H9 (cell line): ENCODE measurements around the gene EVL. TPM values are rescaled to one million over a fixed set of nuclear protein-coding genes. Genes with fewer than 3 reads are reported as not detected.
A peak's percentile ranks its signal among the peaks of the same experiment; 100 is the strongest.

Experiments used
- DNase-seq: peaks from one replicate; pipeline ENCODE4 v3.0.0-alpha.2; 2017
- H2AFZ ChIP-seq: one replicate; pipeline ENCODE4 v1.6.1; 2013; ENCODE audit warnings: mild to moderate bottlenecking, low read length, control low read depth, moderate library complexity
- H2AK5ac ChIP-seq: 2 replicates; pipeline ENCODE4 v1.6.1; 2013; ENCODE audit warnings: low read length, control low read depth, mixed read lengths; ENCODE audit not compliant: insufficient read length
- H2BK120ac ChIP-seq: one replicate; pipeline ENCODE4 v1.6.1; 2013; ENCODE audit warnings: low read depth, mild to moderate bottlenecking, low read length, control low read depth, inconsistent platforms; ENCODE audit not compliant: poor library complexity, severe bottlenecking
- H2BK12ac ChIP-seq: 2 replicates; pipeline ENCODE4 v1.6.1; 2013; ENCODE audit warnings: low read length, control low read depth, mixed read lengths, low read depth; ENCODE audit not compliant: insufficient read length
- H2BK15ac ChIP-seq: 2 replicates; pipeline ENCODE4 v1.6.1; 2013; ENCODE audit warnings: low read depth, low read length, control low read depth
- H2BK20ac ChIP-seq: one replicate; pipeline ENCODE4 v1.6.1; 2013; ENCODE audit warnings: low read depth, mild to moderate bottlenecking, low read length, control low read depth, inconsistent platforms; ENCODE audit not compliant: poor library complexity, severe bottlenecking
- H2BK5ac ChIP-seq: 2 replicates; pipeline ENCODE4 v1.6.1; 2013; ENCODE audit warnings: low read length, control low read depth, mixed read lengths; ENCODE audit not compliant: insufficient read length
- H3K14ac ChIP-seq: 2 replicates; pipeline ENCODE4 v1.6.1; 2013; ENCODE audit warnings: low read length, control low read depth; ENCODE audit not compliant: insufficient read depth
- H3K18ac ChIP-seq: 2 replicates; pipeline ENCODE4 v1.6.1; 2013; ENCODE audit warnings: low read depth, mild to moderate bottlenecking, mixed read lengths, low read length, control low read depth; ENCODE audit not compliant: insufficient read length
- H3K23ac ChIP-seq: 2 replicates; pipeline ENCODE4 v1.6.1; 2013; ENCODE audit warnings: low read length, control low read depth, mixed read lengths, low read depth; ENCODE audit not compliant: insufficient read length
- H3K23me2 ChIP-seq: 2 replicates; pipeline ENCODE4 v1.6.1; 2013; ENCODE audit warnings: low read depth, mild to moderate bottlenecking, mixed read lengths, low read length, control low read depth; ENCODE audit not compliant: insufficient read length, poor library complexity, severe bottlenecking
- H3K27ac ChIP-seq: 2 replicates; pipeline ENCODE4 v1.5.1; 2013; ENCODE audit warnings: low read length, control low read depth, mixed read lengths, low read depth; ENCODE audit not compliant: insufficient read length
- H3K27me3 ChIP-seq: 2 replicates; pipeline ENCODE4 v1.6.1; 2013; ENCODE audit warnings: low read length, control low read depth, inconsistent platforms; ENCODE audit not compliant: insufficient read depth
- H3K4ac ChIP-seq: 2 replicates; pipeline ENCODE4 v1.6.1; 2013; ENCODE audit warnings: low read depth, mild to moderate bottlenecking, control low read depth, inconsistent platforms, low read length, moderate library complexity
- H3K4me1 ChIP-seq: 2 replicates; pipeline ENCODE4 v1.6.1; 2013; ENCODE audit warnings: low read length, control low read depth, inconsistent platforms; ENCODE audit not compliant: insufficient read depth
- H3K4me2 ChIP-seq: 2 replicates; pipeline ENCODE4 v1.6.1; 2013; ENCODE audit warnings: low read length, control low read depth, mixed read lengths; ENCODE audit not compliant: insufficient read length, insufficient read depth
- H3K56ac ChIP-seq: 2 replicates; pipeline ENCODE4 v1.6.1; 2013; ENCODE audit warnings: low read depth, mild to moderate bottlenecking, mixed read lengths, low read length, control low read depth; ENCODE audit not compliant: insufficient read length
- H3K79me1 ChIP-seq: 2 replicates; pipeline ENCODE4 v1.6.1; 2013; ENCODE audit warnings: low read depth, mild to moderate bottlenecking, moderate library complexity, low read length, control low read depth, inconsistent platforms; ENCODE audit not compliant: insufficient read depth, poor library complexity, severe bottlenecking
- H3K79me2 ChIP-seq: 2 replicates; pipeline ENCODE4 v1.6.1; 2013; ENCODE audit warnings: low read length, control low read depth, inconsistent platforms; ENCODE audit not compliant: insufficient read depth
- H3K9ac ChIP-seq: 2 replicates; pipeline ENCODE4 v1.6.1; 2013; ENCODE audit warnings: low read length, control low read depth, mixed read lengths; ENCODE audit not compliant: insufficient read length; ENCODE audit errors: extremely low read depth
- H3K9me3 ChIP-seq: one replicate; pipeline ENCODE4 v1.6.1; 2013; ENCODE audit warnings: low read depth, low read length, inconsistent platforms; ENCODE audit not compliant: control insufficient read depth
- H3T11ph ChIP-seq: one replicate; pipeline ENCODE4 v1.6.1; 2013; ENCODE audit warnings: mild to moderate bottlenecking, low read length, control low read depth, inconsistent platforms
- H4K20me1 ChIP-seq: one replicate; pipeline ENCODE4 v1.6.1; 2013; ENCODE audit not compliant: control insufficient read depth, insufficient read length, insufficient read depth
- H4K5ac ChIP-seq: 2 replicates; pipeline ENCODE4 v1.6.1; 2013; ENCODE audit warnings: low read depth, mild to moderate bottlenecking, mixed read lengths, low read length, control low read depth; ENCODE audit not compliant: insufficient read length
- H4K8ac ChIP-seq: replicated peaks from 2 replicates; pipeline ENCODE4 v1.6.1; 2013; ENCODE audit warnings: low read length, control low read depth, mixed read lengths, low read depth; ENCODE audit not compliant: insufficient read length
- H4K91ac ChIP-seq: 2 replicates; pipeline ENCODE4 v1.6.1; 2013; ENCODE audit warnings: low read depth, mild to moderate bottlenecking, moderate library complexity, mixed read lengths, low read length, control low read depth; ENCODE audit not compliant: insufficient read length
- H3K27ac Mint-ChIP-seq, 3 experiments: 2 replicates in 2 of 3; 3 replicates in 1 of 3; pipeline ENCODE4 v1.8.0; 2020 to 2021; ENCODE audit warnings: mixed read lengths in 3 of 3, mild to moderate bottlenecking in 1 of 3, moderate library complexity in 1 of 3
- H3K27me3 Mint-ChIP-seq: 2 replicates; pipeline ENCODE4 v1.8.0; 2021; ENCODE audit warnings: low read depth, mild to moderate bottlenecking, moderate library complexity, mixed read lengths
- H3K36me3 Mint-ChIP-seq, 3 experiments: 2 replicates in 2 of 3; 3 replicates in 1 of 3; pipeline ENCODE4 v1.8.0; 2020 to 2021; ENCODE audit warnings: low read depth in 3 of 3, mixed read lengths in 3 of 3; ENCODE audit not compliant: insufficient read depth in 1 of 3
- H3K4me1 Mint-ChIP-seq, 2 experiments: 2 replicates each; pipeline ENCODE4 v1.8.0; 2020; ENCODE audit warnings: mixed read lengths in 2 of 2
- H3K4me3 Mint-ChIP-seq, 2 experiments: 2 replicates in 1 of 2; 3 replicates in 1 of 2; pipeline ENCODE4 v1.8.0; 2020 to 2021; ENCODE audit warnings: mild to moderate bottlenecking in 2 of 2, mixed read lengths in 2 of 2, moderate library complexity in 1 of 2
- H3K9me3 Mint-ChIP-seq, 2 experiments: 2 replicates in 1 of 2; 3 replicates in 1 of 2; pipeline ENCODE4 v1.8.0; 2020; ENCODE audit warnings: mild to moderate bottlenecking in 2 of 2, mixed read lengths in 2 of 2, moderate library complexity in 1 of 2
- CTCF ChIP-seq: fragments of 200-600 bp; sonication (generic); conservative IDR thresholded peaks from 3 replicates; pipeline ENCODE4 v1.8.0; 2021; ENCODE audit warnings: antibody characterized with exemption, mild to moderate bottlenecking
- WGBS: extraction: QIAGEN DNeasy Blood & Tissue Kit; methylation state at CpG from one replicate; pipeline ENCODE4 v1.1.7; 2013; ENCODE audit warnings: missing lambda C conversion rate, low lambda C conversion rate, mixed read lengths; ENCODE audit not compliant: insufficient read length; ENCODE audit errors: extremely low coverage; 5-methylcytosine and 5-hydroxymethylcytosine counted together
- total RNA-seq: library from RNA; stranded (reverse); gene quantifications from 2 replicates; pipeline ENCODE4 v1.2.1, GENCODE V29; 2021

Gene EVL
- total RNA-seq, 1 experiment from 2014 or later, result 53.2 TPM

DNA sequence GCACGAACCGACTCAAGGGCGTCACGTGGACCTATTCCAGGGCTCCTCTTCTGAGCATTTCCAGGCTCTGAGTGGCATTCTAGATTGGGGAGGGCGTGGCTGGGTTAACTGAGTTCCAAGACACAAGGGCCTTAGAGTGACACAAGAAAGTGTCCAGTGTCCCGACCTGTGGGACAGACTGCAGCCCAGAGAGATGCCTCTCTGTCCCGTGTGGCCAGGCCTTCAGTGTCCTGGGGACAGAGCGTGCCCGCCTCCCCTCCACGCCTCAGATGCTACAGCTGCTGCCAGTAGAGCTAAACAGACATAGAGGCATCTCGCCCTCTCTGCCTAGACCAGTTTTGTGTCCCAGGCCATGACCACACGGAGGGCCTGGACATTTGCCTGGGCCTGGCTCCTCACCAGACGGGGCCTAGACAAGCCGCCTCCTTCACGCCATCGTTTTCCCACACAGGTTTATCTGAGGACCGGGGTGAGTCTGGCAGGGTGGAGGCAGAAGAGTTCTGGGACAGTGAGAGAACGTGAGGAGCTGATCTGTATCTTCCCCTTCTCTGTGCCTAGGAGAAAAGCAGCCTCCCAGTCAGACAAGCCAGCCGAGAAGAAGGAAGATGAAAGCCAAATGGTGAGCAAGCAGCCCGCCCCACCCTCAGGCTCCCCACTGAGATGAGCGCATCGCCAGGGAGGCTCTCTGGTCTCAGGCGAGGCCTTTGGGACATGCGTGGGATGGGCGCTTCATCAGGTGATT lies 67.1 kb downstream of the EVL start:
- Histone ChIP-seq H3K79me1 (no peaks in the 10 kb centered on the region), H3K79me2 (no peaks in the 10 kb centered on the region), H4K20me1 (no peaks in the 10 kb centered on the region), H3K9me3 (no peaks in the 10 kb centered on the region), H4K91ac (no peak overlapping the region), H4K5ac (no peak overlapping the region), H3K23me2 (no peaks in the 10 kb centered on the region), H3K18ac (no peak overlapping the region), H3K4me2 (no peak overlapping the region), H3K4ac (no peak overlapping the region), H2AFZ (no peak overlapping the region), H2AK5ac (no peak overlapping the region), H3K56ac (no peak overlapping the region), H3T11ph (no peak overlapping the region), H2BK20ac (no peak overlapping the region), H2BK5ac (no peak overlapping the region), H2BK12ac (no peak overlapping the region), H3K27ac (no peak overlapping the region), H3K4me1 (no peaks in the 10 kb centered on the region), H3K9ac (no peak overlapping the region), H3K27me3 (no peaks in the 10 kb centered on the region), H2BK15ac (no peak overlapping the region), H3K23ac (no peak overlapping the region), H2BK120ac (no peak overlapping the region), H4K8ac (no peak overlapping the region), H3K14ac (no peak overlapping the region; the same call in 1 of the 2 replicates)
- no CpG with 5 or more reads among the region's 25 CpGs for WGBS
- no peak for TF ChIP-seq CTCF
- peaks cover 12 to 24% of the 10 kb centered on the region in 2 experiments for H3K4me1 Mint-ChIP-seq
- H3K36me3 Mint-ChIP-seq, result peaks cover 6 to 18% (median 16%) of the 10 kb centered on the region in 3 experiments; a peak in 5 of 7 replicates
- no peaks in the 10 kb centered on the region for H3K9me3 Mint-ChIP-seq
- H3K27me3 Mint-ChIP-seq, result no peaks in the 10 kb centered on the region; the same call in 1 of the 2 replicates
- H3K27ac Mint-ChIP-seq, result 0 out of 7 replicates have a peak overlapping the region, but pooled peaks of 1 of the 3 experiments have one; percentile 24
- no peak for DNase-seq
- H3K4me3 Mint-ChIP-seq, result no peak overlapping the region
